HG02642 (cell line): ENCODE results near the gene PHOSPHO1.

Source experiments
- ATAC-seq: cut with Tn5 transposase; IDR thresholded peaks from one replicate; pipeline ENCODE4 v1.9.1; 2021; ENCODE audit warnings: mild to moderate bottlenecking; ENCODE audit not compliant: unreplicated experiment, poor library complexity

Gene PHOSPHO1

DNA sequence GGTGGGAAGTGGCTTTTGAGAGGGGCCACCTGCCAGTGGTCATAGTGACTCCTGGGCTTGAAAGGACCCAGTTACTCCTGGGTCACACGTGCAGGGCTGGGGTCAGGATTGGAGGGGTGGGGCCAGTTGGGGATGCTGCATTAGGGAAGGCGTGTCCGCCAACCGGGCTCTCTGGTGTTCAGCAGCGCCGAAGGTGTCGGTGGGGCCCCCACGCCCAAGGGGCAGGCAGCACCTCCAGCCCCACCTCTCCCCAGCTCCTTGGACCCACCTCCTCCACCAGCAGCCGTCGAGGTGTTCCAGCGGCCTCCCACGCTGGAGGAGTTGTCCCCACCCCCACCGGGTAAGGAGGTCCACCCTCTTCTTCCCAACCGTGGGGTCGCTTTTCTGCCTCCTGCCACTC, 10.6 kb downstream of the PHOSPHO1 start:
- ATAC-seq = no peak

DNA sequence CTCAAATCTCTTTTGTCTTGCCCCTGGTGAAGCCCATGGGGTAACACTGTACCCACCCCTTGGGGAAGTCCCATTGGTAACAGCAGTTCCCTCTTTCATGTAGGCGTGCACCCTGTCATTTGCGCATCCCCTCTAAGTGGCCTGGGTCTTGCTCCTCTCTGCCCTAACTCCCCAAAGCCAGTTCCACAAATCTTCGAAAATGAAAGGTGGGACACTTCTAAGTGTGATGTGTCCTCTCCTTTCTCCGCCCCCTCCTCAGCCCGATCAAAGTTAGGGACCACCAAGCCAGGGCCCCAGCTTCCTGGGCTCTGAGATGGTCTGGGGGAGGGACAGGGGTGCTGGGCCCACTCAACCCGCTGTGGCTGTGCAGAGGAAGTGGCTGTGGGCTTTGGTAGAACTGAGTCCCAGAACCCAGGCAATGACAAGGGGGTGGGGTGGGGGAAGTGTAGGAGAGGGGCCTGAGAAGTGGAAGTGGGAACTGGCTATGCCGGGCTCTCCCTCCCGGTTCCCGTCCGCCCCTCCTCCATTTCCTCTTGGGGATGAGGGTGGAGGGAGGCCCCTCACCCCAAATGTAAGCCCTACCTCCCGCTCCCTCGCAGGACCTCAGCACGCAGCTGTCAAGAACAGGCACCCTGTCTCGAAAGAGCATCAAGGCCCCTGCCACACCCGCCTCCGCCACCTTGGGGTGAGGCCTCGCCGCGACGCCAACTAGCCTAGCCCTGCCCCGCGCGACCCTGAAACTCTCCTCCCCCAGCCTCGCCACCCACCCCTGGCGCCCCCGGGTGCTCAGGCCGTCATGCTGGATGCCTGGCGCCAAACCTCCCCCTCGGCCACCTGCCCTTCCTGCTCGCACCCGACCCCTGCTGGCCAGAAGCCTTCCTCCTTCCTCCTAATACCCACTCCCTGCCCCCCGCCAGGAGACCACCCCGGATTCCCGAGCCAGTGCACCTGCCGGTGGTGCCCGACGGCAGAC, 11.4 kb downstream of the PHOSPHO1 start:
- no peak for ATAC-seq

DNA sequence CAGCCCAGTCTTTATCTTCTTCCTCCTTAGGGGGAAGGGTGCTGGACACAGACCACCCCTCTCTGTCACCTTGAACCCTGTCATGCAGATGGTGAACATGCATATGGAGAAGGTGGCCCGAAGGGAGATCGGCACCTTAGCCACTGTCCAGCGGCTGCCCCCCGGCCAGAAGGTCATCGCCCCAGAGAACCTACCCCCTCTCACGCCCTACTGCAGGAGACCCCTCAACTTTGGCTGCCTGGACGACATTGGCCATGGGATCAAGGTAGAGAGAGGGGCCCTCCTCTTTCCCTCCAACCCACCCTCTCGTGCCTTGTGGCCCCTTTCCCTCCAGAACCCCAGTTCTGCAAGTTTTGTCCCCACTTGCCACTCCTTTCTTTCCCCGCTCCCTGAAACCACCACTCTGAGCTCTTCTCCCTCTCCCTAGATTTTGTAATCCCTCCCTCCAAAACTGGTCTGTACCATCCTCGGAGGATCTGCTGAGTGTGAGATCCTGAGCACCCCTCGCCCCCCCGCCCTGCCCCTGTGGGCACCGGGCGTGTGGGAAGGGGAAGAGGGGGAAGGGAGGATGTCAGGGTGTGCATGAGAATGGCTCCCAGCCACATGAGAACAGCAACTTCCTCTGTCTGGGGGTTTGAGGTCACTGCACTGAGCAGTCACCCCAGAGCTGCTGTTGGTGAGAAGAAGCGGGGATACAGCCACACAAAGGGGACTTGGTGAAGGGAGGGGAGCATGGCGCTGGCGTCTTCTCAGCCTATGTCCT, 12.8 kb downstream of the PHOSPHO1 start:
- ATAC-seq = peak; percentile 50

DNA sequence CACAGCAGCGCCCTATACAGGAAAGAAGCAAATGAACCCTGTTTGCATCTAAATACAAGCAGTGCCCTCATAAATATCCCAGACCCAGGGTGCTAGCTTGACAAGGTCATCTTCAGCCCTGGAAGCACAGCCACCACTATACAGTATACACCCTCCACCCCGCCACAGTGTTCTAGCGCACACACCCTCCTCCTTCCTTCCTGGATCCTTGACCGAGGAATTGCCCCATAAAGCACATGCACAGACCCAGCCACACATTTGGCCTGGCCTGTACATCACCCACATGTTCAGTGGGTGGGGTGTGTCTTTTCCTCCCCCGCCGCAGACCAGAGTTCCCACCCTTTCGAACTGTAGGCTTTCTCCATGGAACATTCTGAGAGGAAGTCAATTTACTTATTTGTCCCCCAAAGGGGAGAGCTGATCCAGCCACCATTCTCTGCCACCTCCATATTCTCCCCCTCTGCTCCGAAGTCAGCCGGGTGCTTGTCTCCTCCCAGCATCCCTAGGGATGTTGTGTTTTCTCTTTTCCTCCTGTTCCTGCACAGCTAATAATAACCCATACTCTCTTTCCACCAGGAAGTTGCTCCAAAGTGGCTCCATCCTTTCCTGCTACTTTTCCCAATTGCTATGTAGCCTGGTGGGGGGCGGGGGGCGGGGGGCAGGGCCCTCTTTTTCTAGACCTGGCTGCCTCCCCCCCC, 13.5 kb downstream of the PHOSPHO1 start:
- ATAC-seq = no peak

DNA sequence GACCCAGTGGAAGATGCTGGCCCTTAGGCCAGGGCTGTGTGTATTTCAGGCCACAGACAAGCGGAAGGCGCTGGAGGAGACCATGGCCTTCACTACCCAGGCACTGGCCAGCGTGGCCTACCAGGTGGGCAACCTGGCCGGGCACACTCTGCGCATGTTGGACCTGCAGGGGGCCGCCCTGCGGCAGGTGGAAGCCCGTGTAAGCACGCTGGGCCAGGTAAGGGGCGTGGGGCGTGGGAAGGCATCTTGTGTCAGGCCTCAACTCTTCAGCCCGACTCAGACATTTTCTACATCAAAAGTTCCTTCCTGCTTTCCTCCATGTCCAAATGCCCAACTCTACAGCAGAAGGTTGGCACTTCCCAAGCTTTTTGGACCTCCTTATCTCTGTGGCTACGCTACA, 14.1 kb downstream of the PHOSPHO1 start:
- no peak for ATAC-seq

DNA sequence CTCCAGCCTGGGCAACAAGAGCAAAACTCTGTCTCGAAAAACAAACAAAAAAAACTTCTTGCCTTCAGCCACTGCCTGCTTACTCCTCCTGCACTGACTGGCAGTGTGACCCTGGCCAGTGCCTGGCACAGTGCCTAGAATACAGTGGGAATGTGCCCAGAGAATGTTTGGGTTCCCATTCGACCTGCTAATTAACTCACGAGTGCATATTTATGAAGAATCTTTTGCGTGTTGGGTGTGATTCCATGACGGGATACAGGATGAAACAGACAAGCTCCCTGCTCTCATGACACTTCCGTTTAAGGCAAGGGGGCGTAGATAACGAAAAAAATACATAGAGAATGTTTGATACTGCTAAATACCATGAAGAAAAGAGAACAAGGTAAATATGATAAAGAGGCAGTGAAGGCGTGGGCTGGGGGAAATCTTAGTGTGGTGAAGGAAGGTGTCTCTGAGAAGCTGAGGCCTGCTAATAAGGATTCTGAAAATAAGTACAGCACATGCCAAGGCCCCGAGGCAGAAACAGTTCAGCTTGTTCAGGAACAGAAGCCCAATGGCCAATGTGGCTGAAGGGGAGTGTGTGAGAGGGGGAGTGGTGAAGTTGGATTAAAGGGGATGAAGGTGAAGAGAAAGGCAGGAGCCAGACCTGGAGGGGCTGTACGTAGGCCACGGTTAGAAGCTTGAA, 15.8 kb downstream of the PHOSPHO1 start:
- no peak for ATAC-seq

DNA sequence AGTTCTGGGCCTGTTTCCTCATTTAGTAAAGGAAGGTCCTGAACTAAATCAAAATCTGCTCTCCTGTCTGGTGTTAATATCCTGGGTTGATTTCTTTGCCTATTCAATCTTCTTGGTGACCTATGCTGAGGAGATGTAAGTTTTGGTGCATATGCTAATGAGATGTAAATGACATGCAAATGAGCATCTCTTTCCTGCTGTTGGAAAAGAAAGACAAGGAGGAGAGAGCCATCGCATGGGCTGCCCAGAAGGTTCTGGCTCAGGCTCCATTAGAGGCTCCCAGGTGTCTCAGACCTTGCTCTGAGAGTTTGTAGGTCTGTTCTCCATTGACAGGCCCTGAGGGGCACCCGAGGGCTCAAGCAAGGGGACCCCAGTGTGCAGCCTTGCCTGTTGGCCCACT, 16.7 kb downstream of the PHOSPHO1 start:
- ATAC-seq = no peak

DNA sequence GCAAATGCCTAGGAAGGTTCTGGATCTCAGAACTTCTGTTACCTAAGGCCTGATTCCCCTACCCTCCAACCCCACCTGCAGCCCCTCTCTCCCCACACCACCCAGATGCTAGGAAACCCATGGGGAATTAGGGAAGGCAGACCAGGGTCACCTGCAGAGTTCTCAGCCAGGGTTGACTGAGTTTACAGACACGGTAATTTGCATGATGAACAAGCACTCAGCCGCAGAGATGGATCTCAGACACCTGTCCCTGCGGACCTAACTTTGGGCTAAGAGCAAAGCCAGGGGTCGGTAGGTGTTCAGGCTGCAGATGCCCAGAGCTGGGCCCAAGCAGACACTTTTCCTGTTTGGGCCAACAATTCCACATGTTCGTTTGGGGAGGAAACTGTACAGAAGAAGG, 17.2 kb downstream of the PHOSPHO1 start:
- no peak for ATAC-seq

DNA sequence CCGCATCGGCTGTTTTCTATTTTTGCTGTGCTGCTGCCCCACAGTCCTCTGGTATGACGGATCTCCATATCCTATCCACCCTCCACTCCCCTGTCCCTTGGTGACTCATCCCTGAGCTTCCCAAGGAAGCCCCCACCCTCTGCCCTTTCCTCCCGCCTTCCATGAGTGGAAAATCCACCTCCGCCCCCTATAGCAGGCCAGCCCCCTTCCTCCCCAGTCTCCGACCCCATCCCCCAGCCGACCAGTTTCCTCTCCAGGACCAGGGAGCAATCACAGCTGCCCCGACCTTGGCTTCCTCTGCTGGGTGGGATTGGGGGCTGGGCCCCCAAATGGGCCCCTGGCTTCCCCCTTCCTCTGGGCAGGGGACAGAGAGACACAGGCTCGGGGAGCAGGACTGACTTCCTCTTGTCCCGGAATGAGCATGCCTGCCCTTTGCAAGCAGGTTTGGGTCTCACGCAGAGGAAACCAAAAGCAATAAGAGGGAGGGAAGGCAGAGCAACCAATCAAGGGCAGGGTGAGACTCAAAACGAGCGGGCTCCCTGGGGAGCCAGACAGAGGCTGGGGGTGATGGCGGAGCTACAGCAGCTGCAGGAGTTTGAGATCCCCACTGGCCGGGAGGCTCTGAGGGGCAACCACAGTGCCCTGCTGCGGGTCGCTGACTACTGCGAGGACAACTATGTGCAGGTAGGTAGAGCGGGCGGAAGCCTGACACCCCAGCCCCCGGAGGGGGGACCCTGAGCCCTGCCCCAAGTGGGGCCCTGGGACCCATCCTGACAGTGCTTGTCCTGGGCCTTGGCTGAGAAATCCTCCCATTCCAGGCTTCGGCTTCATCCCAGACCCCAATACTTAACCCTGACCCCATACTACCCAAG, 20.2 kb downstream of the PHOSPHO1 start, which contains the start of the genes ABI3 and GNGT2:
Gene ABI3, plus strand, starts transcription at position 550 of the 872 bp plus-strand sequence. Its CDS starts 18 bp downstream, at position 568.
Gene GNGT2, minus strand, starts transcription at position 417 of the 872 bp plus-strand sequence. CDS start 3,152 bp downstream, outside the sequence.
- peak; percentile 81 for ATAC-seq

DNA sequence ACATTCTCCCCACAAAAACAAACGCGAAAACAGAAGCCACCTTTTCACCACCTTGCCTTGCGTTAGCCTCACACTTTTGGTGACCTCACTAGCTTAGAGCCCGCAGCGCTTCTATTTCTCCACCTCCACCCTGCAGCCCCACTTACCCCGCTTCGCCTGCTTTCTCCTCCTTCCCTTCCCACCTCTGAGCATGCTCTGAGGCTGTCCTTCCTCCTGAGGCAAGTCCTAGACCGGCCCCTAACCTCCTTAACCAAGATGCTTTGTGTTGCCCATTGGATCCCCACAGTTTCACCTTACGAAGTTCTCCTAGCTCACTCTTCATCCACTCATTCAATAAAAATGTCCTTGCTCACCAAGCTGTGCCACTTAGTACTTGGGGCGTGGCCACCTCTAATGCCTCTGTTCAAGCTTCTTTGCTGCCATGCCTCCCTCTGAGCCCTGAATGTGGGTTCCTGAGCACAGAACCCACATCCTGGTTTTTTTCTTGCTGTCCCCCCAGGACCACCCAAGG, 21.5 kb downstream of the PHOSPHO1 start:
- ATAC-seq = no peak

DNA sequence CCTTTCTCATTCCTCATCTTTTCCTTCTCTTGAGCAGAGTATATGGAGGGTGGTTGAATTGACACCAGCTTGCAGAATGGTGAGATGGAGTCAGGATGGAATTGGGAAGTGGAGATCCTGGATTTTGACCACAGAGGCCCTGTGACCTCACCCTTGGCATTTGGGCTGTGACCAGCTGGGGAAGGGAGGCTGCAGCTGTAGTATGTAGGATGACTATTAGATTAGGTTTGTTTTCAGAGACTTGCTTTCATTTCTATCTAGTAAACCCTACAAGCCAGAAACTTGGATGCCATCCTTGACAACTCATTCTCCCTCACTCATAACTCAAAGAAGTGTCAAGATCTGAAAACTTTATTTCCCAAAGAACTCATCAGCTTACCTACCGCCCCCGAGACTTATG, 26.1 kb downstream of the PHOSPHO1 start:
- no peak for ATAC-seq

DNA sequence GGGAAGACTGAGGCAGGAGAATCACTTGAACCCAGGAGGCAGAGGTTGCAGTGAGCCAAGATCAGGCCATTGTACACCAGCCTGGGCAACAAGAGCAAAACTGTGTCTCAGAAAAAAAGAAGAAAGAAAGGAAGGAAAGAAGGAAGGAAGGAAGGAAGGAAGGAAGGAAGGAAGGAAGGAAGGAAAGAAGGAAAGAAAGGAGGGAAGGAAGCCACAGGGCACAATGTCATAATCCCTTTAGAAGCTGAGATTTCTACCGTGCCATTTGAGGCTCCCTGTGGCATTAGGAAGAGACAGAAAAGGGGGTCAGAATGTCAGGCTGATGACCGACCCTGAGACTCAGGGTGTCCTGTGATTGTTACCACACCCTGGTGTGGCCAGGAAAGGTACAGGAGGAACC, 26.8 kb downstream of the PHOSPHO1 start:
- no peak for ATAC-seq

DNA sequence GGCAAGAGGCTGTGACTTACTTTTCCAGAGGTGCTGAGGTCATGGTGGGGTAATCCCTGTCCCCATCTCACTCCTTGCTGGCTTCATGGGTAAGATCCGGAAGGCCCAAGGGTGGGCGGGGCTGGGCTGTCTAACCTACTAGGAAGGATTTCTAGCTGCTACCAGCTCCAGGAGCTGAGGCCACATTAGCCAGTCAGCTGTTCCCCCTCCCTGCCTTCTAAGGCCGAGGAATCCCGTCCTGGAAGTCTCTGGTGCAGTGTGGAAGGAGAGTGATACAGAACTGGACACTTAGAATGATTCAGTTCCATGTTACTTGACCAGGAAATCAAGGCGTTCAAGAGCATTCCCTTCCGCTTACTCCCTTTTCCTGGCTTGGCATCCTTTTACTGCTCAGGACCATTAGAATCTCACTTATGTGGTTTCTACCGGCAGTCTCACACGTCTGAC, 29.1 kb downstream of the PHOSPHO1 start:
- ATAC-seq = no peak

DNA sequence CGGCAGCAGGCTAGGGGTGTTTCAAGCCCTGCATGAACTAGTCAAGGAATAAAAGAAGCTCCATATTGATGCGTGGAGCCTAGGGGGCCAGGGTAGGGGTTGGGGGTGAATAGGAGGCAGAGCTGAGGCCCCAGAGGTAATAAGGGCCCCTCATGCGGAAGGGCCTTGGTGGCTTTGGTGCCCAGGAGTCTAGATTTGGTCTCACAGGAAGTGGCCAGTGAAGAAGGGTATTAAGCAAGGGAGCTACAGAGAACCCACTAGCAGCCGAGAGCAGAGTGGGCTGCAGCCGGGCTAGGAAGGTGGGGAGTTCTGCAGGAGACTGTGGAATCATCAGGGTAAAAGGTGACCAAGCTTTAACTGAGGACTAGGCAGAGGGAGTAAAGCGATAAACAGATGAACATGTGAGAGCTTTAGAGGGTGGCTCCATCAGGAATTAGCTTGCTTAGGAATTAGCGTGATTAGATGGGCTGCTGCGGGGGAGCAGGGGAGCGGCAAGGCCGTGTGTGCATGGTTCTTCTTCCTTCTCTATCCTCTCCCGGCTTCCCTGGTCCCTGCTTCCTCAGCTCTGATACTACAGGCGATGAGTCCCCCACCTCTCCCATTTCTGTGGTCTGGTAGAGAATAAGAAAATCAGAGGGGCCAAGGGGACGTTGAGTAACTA, 30.0 kb downstream of the PHOSPHO1 start:
- ATAC-seq = no peak

DNA sequence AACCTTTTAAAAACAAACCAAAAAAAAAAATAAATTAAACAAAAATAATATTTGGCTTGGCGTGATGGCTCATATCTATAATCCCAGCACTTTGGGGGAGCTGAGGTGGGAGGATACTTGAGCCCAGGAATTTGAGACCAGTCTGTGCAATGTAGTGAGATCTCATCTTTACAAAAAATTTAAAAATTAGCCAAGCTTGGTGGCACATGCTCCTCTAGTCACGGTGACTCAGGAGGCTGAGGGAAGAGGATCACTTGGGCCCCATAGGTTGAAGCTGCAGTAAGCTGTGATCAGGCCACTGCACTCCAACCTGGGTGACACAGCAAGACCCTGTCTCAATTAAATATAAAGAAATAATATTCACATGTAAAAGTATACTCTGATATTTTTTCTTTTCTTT, 32.4 kb downstream of the PHOSPHO1 start:
- ATAC-seq = no peak

DNA sequence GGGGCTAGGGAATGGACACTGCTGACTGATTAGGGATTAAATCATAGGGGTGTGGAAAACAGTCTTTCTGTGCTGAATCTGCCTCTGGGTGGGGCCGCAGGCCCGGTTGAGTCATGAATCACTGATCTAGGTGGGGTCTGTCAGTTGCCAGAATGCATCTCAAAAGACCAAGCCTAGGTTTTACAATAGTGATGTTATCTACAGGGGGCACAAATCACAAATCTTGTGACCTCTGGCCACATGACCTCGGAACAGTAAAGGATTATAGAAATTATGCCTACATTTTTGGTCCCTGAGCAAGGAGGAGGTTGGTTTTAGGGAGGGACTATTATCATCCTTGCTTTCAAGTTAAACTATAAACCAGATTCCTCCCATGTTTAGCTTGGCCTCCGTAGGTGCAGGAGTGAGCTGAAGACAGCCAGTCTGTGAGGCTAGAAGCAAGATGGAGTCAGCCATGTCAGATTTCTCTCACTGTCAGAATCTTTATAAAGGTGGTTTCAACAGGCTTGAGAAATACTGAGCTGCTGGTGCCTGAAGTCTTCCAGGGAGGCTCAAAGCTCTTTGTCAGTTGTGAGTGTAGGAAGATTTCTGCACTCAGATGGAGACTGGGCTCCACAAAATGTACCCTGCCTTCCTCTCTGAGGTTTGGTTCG, 33.1 kb downstream of the PHOSPHO1 start:
- no peak for ATAC-seq

DNA sequence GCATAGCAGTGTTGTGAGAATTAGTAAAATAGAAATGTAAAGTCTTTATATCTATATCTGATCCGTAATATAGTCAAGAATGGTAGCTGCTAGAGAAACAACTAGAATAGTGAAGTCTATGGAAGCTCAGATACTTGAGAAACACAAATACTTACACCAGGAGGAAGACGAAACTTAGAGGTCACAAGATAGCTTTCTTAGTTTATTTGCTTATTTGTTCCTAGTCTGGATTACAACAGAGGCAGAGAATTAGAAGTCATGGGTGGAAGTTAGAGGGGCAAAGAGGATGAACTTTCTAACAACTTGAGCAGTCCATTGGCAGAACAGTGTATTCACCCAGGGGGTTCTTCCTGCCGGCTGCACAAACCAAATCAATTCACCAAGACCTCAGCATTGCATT, 34.1 kb downstream of the PHOSPHO1 start:
- no peak for ATAC-seq

DNA sequence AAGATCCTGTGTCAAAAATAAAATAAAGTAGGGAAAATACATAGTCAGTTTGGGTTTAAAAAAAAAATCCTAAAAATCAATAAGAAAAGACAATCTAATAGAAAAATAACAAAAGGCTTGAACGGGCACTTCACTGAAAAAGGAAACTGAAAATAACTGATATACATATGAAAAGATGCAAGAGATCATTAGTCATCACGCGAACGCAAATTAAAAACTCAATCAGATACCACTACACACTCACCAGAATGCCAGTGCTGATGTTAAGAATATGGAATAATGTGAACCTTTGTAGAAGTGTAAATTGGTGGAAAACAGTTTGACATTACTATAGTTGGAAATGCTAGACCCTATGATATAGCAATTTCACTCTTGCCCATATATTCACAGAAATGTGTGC, 34.8 kb downstream of the PHOSPHO1 start:
- ATAC-seq = no peak
